ENCODE measurements around the gene OPTN. TPM values are rescaled to one million over a fixed set of nuclear protein-coding genes. Genes with fewer than 3 reads are reported as not detected.

Gene OPTN
- polyA plus RNA-seq, 1 of the 3 experiments (the other 2 are of a cell fraction), result 21.6 TPM

DNA sequence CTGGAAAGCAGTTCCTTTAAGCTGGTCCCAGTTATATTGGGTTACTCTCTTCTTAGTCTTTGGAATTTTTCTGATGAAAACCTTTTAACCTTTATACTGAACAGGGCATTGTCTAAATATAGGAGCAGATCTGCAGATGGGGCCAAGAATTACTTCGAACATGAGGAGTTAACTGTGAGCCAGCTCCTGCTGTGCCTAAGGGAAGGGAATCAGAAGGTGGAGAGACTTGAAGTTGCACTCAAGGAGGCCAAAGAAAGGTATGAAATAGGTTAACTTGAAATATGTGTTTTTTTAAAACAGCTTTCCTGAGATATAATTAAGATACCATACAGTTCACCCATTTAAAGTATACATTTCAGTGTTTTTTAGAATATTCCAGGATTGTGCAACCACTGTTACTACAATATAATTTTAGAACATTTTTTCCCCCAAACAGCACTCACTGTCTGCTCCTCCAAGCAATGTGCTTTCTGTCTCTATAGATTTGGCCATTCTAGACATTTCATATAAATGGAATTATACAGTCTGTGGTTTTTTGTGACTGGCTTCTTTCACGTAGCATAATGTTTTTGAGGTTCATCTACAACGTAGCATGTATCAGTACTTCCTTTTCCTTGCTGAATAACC, 18.9 kb downstream of the OPTN start:
- POLR2A ChIA-PET, result no interaction called here
- no peak overlapping the region for H3K4me2 ChIP-seq
- H3K36me3 ChIP-seq (replicated peaks in 1 of 2; ENCODE audit: control insufficient read depth in 1 of 2, insufficient read depth in 2 of 2, low read length in 1 of 2), result peaks cover 51 to 53% of the 10 kb centered on the region in 2 experiments
- CTCF ChIA-PET, result interaction anchor here (1.5 kb wide), 1 partner anchor 19 kb away, joined by 7 read pairs; the partner anchor contains the start of gene OPTN
- H4K20me1 ChIP-seq (ENCODE audit: insufficient read depth), result no peaks in the 10 kb centered on the region
- H3K9me2 ChIP-seq, result no peaks in the 10 kb centered on the region
- H3K9ac ChIP-seq, result no peak overlapping the region
- no peak overlapping the region for H3K4me3 ChIP-seq (ENCODE audit: low read depth in 2 of 2, low read length in 1 of 2)
- H3K9me3 ChIP-seq, result no peaks in the 10 kb centered on the region
- TF ChIP-seq SIN3A (IDR thresholded peaks at IDR 0.05; ENCODE audit: borderline replicate concordance, low read depth, low read length) (no peak), MEF2A (IDR thresholded peaks at IDR 0.05; ENCODE audit: borderline replicate concordance, low read depth) (no peak), GATA2 (CRISPR knock-in tag; IDR thresholded peaks at IDR 0.05) (no peak), RXRA (IDR thresholded peaks at IDR 0.05; ENCODE audit: borderline replicate concordance, low read depth) (no peak), CTCF (IDR thresholded peaks at IDR 0.05) (no peak), TCF12 (IDR thresholded peaks at IDR 0.05) (no peak), NFIC (IDR thresholded peaks at IDR 0.05; ENCODE audit: borderline replicate concordance) (no peak), JUND (IDR thresholded peaks at IDR 0.05) (no peak), USF1 (IDR thresholded peaks at IDR 0.05; ENCODE audit: borderline replicate concordance, low read depth) (no peak), FOSL2 (IDR thresholded peaks at IDR 0.05; ENCODE audit: borderline replicate concordance, low read depth) (no peak), RCOR1 (IDR thresholded peaks at IDR 0.05; ENCODE audit: low read length) (no peak)
- no peak overlapping the region for H2AFZ ChIP-seq (ENCODE audit: low read depth)
- no peaks in the 10 kb centered on the region; the same call in 1 of the 2 replicates for H3K79me2 ChIP-seq (ENCODE audit: insufficient read depth)
- no peaks in the 10 kb centered on the region for H3K27me3 ChIP-seq (ENCODE audit: insufficient read depth)
- no peak for DNase-seq
- H3F3A ChIP-seq (replicated peaks; ENCODE audit: insufficient read depth), result peaks cover 3% of the 10 kb centered on the region
- no peak overlapping the region for H3K27ac ChIP-seq (ENCODE audit: low read depth in 2 of 2, low read length in 1 of 2)
- WGBS (ENCODE audit: low lambda C conversion rate), result 86% methylated on average over 3 of the region's 3 CpGs
- H3K4me1 ChIP-seq (ENCODE audit: control insufficient read depth in 1 of 2, insufficient read depth in 2 of 2, low read depth in 1 of 2, low read length in 1 of 2), result no peaks in the 10 kb centered on the region

DNA sequence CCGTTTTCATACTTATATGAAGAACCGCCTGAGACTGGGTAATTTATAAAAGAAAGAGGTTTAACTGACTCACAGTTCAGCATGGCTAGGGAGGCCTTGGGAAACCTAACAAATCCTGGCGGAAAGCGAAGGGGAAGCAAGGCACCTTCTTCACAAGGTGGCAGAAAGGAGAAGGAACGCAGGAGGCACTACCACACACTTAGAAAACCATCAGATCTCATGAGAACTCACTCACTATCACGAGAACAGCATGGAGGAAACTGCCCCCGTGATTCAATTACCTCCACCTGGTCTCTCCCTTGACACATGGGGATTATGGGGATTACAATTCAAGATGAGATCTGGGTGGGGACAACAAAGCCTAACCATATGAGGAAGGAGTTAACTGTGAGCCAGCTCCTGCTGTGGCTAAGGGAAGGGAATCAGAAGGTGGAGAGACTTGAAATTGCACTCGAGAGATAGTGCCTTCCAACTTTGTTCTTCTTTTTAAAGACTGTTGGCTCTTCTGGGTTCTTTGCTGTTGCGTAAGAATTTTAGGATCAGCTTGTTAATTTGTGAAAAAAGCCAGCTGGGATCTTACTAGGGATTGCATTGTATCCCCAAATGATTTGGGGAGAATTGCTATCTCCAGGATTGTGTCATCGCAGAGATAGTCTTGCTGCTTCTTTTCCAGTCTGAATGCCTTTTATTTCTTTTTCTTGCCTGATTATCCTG, 21.0 kb downstream of the OPTN start:
- ChIA-PET POLR2A (no interaction called here), CTCF (interaction anchor here (0.7 kb wide), 1 partner anchor 101 kb away, joined by 3 read pairs; no protein-coding TSS in a partner anchor)
- 95% methylated on average over 10 of the region's 10 CpGs for WGBS (ENCODE audit: low lambda C conversion rate)
- Histone ChIP-seq H3K9ac (no peak overlapping the region), H3K27ac (ENCODE audit: low read depth in 2 of 2, low read length in 1 of 2) (no peak overlapping the region), H3K36me3 (replicated peaks in 1 of 2; ENCODE audit: control insufficient read depth in 1 of 2, insufficient read depth in 2 of 2, low read length in 1 of 2) (peaks cover 56 to 65% of the 10 kb centered on the region in 2 experiments), H3K27me3 (ENCODE audit: insufficient read depth) (no peaks in the 10 kb centered on the region), H3K4me3 (ENCODE audit: low read depth in 2 of 2, low read length in 1 of 2) (no peak overlapping the region), H3K79me2 (ENCODE audit: insufficient read depth) (no peaks in the 10 kb centered on the region; the same call in 1 of the 2 replicates), H3K4me1 (ENCODE audit: control insufficient read depth in 1 of 2, insufficient read depth in 2 of 2, low read depth in 1 of 2, low read length in 1 of 2) (no peaks in the 10 kb centered on the region), H3F3A (replicated peaks; ENCODE audit: insufficient read depth) (no peaks in the 10 kb centered on the region), H3K9me3 (no peaks in the 10 kb centered on the region), H3K4me2 (no peak overlapping the region), H2AFZ (ENCODE audit: low read depth) (no peak overlapping the region), H3K9me2 (no peaks in the 10 kb centered on the region), H4K20me1 (ENCODE audit: insufficient read depth) (no peaks in the 10 kb centered on the region)
- TF ChIP-seq RFX5 (IDR thresholded peaks at IDR 0.05; ENCODE audit: low read length), result no peak
- TF ChIP-seq, protein P1, sequence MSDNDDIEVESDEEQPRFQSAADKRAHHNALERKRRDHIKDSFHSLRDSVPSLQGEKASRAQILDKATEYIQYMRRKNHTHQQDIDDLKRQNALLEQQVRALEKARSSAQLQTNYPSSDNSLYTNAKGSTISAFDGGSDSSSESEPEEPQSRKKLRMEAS (IDR thresholded peaks at IDR 0.05; ENCODE audit: low read depth), result no peak
- TF ChIP-seq CHD2 (IDR thresholded peaks at IDR 0.05; ENCODE audit: low read length, partially characterized antibody), result no peak
- TF ChIP-seq, protein P2, sequence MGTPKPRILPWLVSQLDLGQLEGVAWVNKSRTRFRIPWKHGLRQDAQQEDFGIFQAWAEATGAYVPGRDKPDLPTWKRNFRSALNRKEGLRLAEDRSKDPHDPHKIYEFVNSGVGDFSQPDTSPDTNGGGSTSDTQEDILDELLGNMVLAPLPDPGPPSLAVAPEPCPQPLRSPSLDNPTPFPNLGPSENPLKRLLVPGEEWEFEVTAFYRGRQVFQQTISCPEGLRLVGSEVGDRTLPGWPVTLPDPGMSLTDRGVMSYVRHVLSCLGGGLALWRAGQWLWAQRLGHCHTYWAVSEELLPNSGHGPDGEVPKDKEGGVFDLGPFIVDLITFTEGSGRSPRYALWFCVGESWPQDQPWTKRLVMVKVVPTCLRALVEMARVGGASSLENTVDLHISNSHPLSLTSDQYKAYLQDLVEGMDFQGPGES (IDR thresholded peaks at IDR 0.05; ENCODE audit: low read depth, low read length), result no peak
- no peak for TF ChIP-seq GABPA (IDR thresholded peaks at IDR 0.05; ENCODE audit: low read depth)
- TF ChIP-seq FOXJ3 (CRISPR knock-in tag; IDR thresholded peaks at IDR 0.05), result no peak
- no peak for DNase-seq

All from SK-N-SH (cell line).